HepG2 (cell line): ENCODE data around the gene FGFBP1. TPM values are rescaled to one million over a fixed set of nuclear protein-coding genes. Genes with fewer than 3 reads are reported as not detected.

Experiments
- ATAC-seq: fragments of 200-7000 bp; cut with Tn5 transposase; 3 replicates; pipeline ENCODE4 v1.9.1; 2020; ENCODE audit warnings: mild to moderate bottlenecking, moderate library complexity
- BruUV-seq: library from RNA; stranded (reverse); fragments of 400-500 nt; replicated peaks from 2 replicates; lab custom pipeline; 2021; lab: Mats Ljungman, UMichigan
- CTCF ChIA-PET: fragments of 300-600 bp; formaldehyde crosslinking; extraction: SDS; loops from one replicate; lab custom pipeline; 2021; ENCODE audit warnings: low total read pairs, inconsistent platforms, low intra/inter-chr PET ratio; lab: Yijun Ruan, JAX
- POLR2A ChIA-PET: fragments of 350-600 bp; sonication (Branson Sonifier 250); formaldehyde crosslinking; loops from one replicate; lab custom pipeline; 2020; ENCODE audit warnings: antibody characterized with exemption, inconsistent platforms; lab: Yijun Ruan, JAX
- DNase-seq: peaks from one replicate; pipeline ENCODE4 v3.0.0-alpha.2; 2015; ENCODE audit warnings: low spot score
- FAIRE-seq: peaks from 3 replicates; lab custom pipeline; 2011; peaks lifted over from hg19 to GRCh38; lab: Jason Lieb, UNC
- H2AFZ ChIP-seq: one replicate; pipeline ENCODE4 v1.6.1; 2011; ENCODE audit warnings: low read length, inconsistent platforms
- H3K27ac ChIP-seq: fragments of 300-600 bp; 3 replicates; pipeline ENCODE4 v1.8.0; 2011; ENCODE audit warnings: mixed run types, mild to moderate bottlenecking, mixed read lengths, low read length, inconsistent platforms; ENCODE audit not compliant: insufficient read depth; ENCODE audit errors: extremely low read length
- H3K27me3 ChIP-seq, 2 experiments: fragments of 200-600 bp in 1 of 2; 2 replicates in 1 of 2; 3 replicates in 1 of 2; pipeline versions ENCODE4 v1.6.0 to v1.8.0; 2011; ENCODE audit warnings: low read length in 2 of 2, mild to moderate bottlenecking in 2 of 2, moderate library complexity in 2 of 2, inconsistent platforms in 1 of 2; ENCODE audit not compliant: insufficient read depth in 2 of 2, control insufficient read depth in 1 of 2
- H3K36me3 ChIP-seq, 2 experiments: fragments of 200-600 bp in 1 of 2; replicated peaks in 1 of 2; 2 replicates in 1 of 2; 3 replicates in 1 of 2; pipeline versions ENCODE4 v1.5.1 to v1.8.0; 2011; ENCODE audit warnings: low read length in 2 of 2, inconsistent platforms in 1 of 2; ENCODE audit not compliant: insufficient read depth in 2 of 2, control insufficient read depth in 1 of 2
- H3K4me1 ChIP-seq: 2 replicates; pipeline ENCODE4 v1.5.1; 2012; ENCODE audit warnings: low read length, inconsistent platforms; ENCODE audit not compliant: insufficient read depth
- H3K4me2 ChIP-seq: 2 replicates; pipeline ENCODE4 v1.6.0; 2011; ENCODE audit warnings: low read depth, low read length, inconsistent platforms
- H3K4me3 ChIP-seq, 3 experiments: fragments of 200-600 bp in 1 of 3; sonication (generic), shearing (Covaris generic) in 1 of 3; replicated peaks in 1 of 3; 2 replicates each; pipeline ENCODE4 v1.5.1; 2011 to 2016; ENCODE audit warnings: low read length in 3 of 3, inconsistent platforms in 2 of 3, low read depth in 2 of 3, mild to moderate bottlenecking in 2 of 3, control low read depth in 1 of 3, mixed read lengths in 1 of 3; ENCODE audit not compliant: insufficient read depth in 1 of 3
- H3K79me2 ChIP-seq: one replicate; pipeline ENCODE4 v1.6.1; 2011; ENCODE audit warnings: low read length, inconsistent platforms; ENCODE audit not compliant: insufficient read depth
- H3K9ac ChIP-seq: 2 replicates; pipeline ENCODE4 v1.6.0; 2011; ENCODE audit warnings: mild to moderate bottlenecking, low read depth, low read length, inconsistent platforms; ENCODE audit not compliant: insufficient read depth
- H3K9me3 ChIP-seq: 2 replicates; pipeline ENCODE4 v1.5.1; 2012; ENCODE audit warnings: mild to moderate bottlenecking, low read length
- H4K20me1 ChIP-seq: 2 replicates; pipeline ENCODE4 v1.6.0; 2011; ENCODE audit warnings: inconsistent platforms, mild to moderate bottlenecking, low read length, moderate library complexity; ENCODE audit not compliant: insufficient read depth
- ARNT ChIP-seq: fragments of 450-650 bp; IDR thresholded peaks from 2 replicates; pipeline ENCODE4 v1.6.1; 2017
- CREM ChIP-seq, 2 experiments: sonication (generic) in 1 of 2; formaldehyde crosslinking in 1 of 2; IDR thresholded peaks; 2 replicates each; pipeline versions ENCODE4 v1.4.0 to v1.6.1; 2016 to 2020; ENCODE audit warnings: antibody characterized with exemption in 1 of 2, mild to moderate bottlenecking in 1 of 2, missing genetic modification reagents in 1 of 2
- GATA4 ChIP-seq: sonication (generic); IDR thresholded peaks from 2 replicates; pipeline ENCODE4 v1.6.1; 2016; ENCODE audit warnings: antibody characterized with exemption, low read depth, borderline replicate concordance
- GTF3A ChIP-seq: sonication (generic); formaldehyde crosslinking; conservative IDR thresholded peaks from 2 replicates; pipeline ENCODE4 v1.4.0; 2020; ENCODE audit warnings: mild to moderate bottlenecking, missing genetic modification reagents
- HMG20A ChIP-seq: IDR thresholded peaks from 2 replicates; pipeline ENCODE4 v1.6.1; 2016; ENCODE audit warnings: borderline replicate concordance
- HNF4G ChIP-seq, 2 experiments: sonication (generic) in 1 of 2; formaldehyde crosslinking in 1 of 2; IDR thresholded peaks; 2 replicates each; pipeline versions ENCODE4 v1.4.0 to v1.6.1; 2011 to 2020; ENCODE audit warnings: borderline replicate concordance in 2 of 2, low read depth in 2 of 2, mild to moderate bottlenecking in 2 of 2, low read length in 1 of 2, missing genetic modification reagents in 1 of 2, moderate library complexity in 1 of 2
- MYNN ChIP-seq: sonication (generic); formaldehyde crosslinking; IDR thresholded peaks from 2 replicates; pipeline ENCODE4 v1.4.0; 2020; ENCODE audit warnings: mild to moderate bottlenecking, low read depth, missing genetic modification reagents
- NFE2 ChIP-seq: sonication (generic); formaldehyde crosslinking; IDR thresholded peaks from 2 replicates; pipeline ENCODE4 v1.4.0; 2020; ENCODE audit warnings: missing genetic modification reagents
- NPAS2 ChIP-seq: sonication (generic); formaldehyde crosslinking; IDR thresholded peaks from 2 replicates; pipeline ENCODE4 v1.8.0; 2022; ENCODE audit warnings: mild to moderate bottlenecking, missing genetic modification reagents, borderline replicate concordance
- RFX3 ChIP-seq: IDR thresholded peaks from 2 replicates; pipeline ENCODE4 v1.6.1; 2016; ENCODE audit warnings: missing biosample characterization, missing genetic modification reagents
- SOX6 ChIP-seq, 2 experiments: fragments of 450-650 bp in 1 of 2; sonication (generic) in 1 of 2; formaldehyde crosslinking in 1 of 2; IDR thresholded peaks; 2 replicates each; pipeline versions ENCODE4 v1.4.0 to v1.6.1; 2017 to 2020; ENCODE audit warnings: antibody characterized with exemption in 1 of 2, mild to moderate bottlenecking in 1 of 2, missing genetic modification reagents in 1 of 2
- SP4 ChIP-seq: sonication (generic); formaldehyde crosslinking; IDR thresholded peaks from 2 replicates; pipeline ENCODE4 v1.8.1; 2023; ENCODE audit warnings: mild to moderate bottlenecking, missing genetic modification reagents
- ZBTB7A ChIP-seq: sonication (generic); formaldehyde crosslinking; IDR thresholded peaks from 2 replicates; pipeline ENCODE4 v1.8.0; 2022; ENCODE audit warnings: mild to moderate bottlenecking, missing genetic modification reagents
- ZNF558 ChIP-seq: sonication (generic); formaldehyde crosslinking; IDR thresholded peaks from 2 replicates; pipeline ENCODE4 v1.9.0; 2022; ENCODE audit warnings: mild to moderate bottlenecking, missing genetic modification reagents, borderline replicate concordance
- WGBS: methylation state at CpG from one replicate; pipeline ENCODE4 v1.1.6; 2017; ENCODE audit warnings: low lambda C conversion rate; 5-methylcytosine and 5-hydroxymethylcytosine counted together
- in situ Hi-C: cut with HindIII; loops from 2 replicates; pipeline ENCODE4 v1.10.0; 2017; ENCODE audit warnings: low pct_unique_long_range_greater_than_20kb; ENCODE audit not compliant: extremely low pct_ligation_motif_present
- intact Hi-C: fragments of 100-400 bp; cut with micrococcal nuclease; formaldehyde crosslinking; loops from one replicate; pipeline ENCODE4 v1.10.0; 2022; ENCODE audit not compliant: unreplicated experiment
- polyA plus RNA-seq, 8 experiments: library from polyadenylated mRNA; depleted of rRNA in 3 of 8; stranded (reverse) in 7 of 8; unstranded in 1 of 8; fragments of >200 nt; fragmentation: Illumina TruSeq in 4 of 8; extraction: Trizol in 4 of 8; gene quantifications; 2 replicates each; pipeline versions ENCODE4 v1.2.1 to v1.2.3, GENCODE V29; 2011 to 2016; ENCODE audit warnings: low read depth in 4 of 8, missing spikeins in 1 of 8, mixed read lengths in 1 of 8; ENCODE audit not compliant: insufficient read depth in 1 of 8
- total RNA-seq, 5 experiments: library from RNA; depleted of rRNA; stranded (reverse); fragments of >200 nt; fragmentation: Illumina TruSeq; extraction: Trizol; gene quantifications; 2 replicates each; pipeline ENCODE4 v1.2.3, GENCODE V29; 2016; ENCODE audit warnings: low read depth in 1 of 5
- TF ChIP-seq, protein P1 (sequence below): sonication (generic); formaldehyde crosslinking; IDR thresholded peaks from 2 replicates; pipeline ENCODE4 v1.8.0; 2022; ENCODE audit warnings: missing genetic modification reagents, mild to moderate bottlenecking, borderline replicate concordance
- TF ChIP-seq, protein P2 (sequence below): sonication (generic); formaldehyde crosslinking; IDR thresholded peaks from 2 replicates; pipeline ENCODE4 v1.8.0; 2022; ENCODE audit warnings: mild to moderate bottlenecking, missing genetic modification reagents, borderline replicate concordance
- TF ChIP-seq, protein P3 (sequence below): sonication (generic); formaldehyde crosslinking; IDR thresholded peaks from 2 replicates; pipeline ENCODE4 v1.8.1; 2023; ENCODE audit warnings: mild to moderate bottlenecking, missing genetic modification reagents, borderline replicate concordance

Gene FGFBP1
- total and polyA plus RNA-seq, 2 of the 13 experiments (the other 11 are each of a cell fraction or from before 2014, with no cell fraction given), result not detected

DNA sequence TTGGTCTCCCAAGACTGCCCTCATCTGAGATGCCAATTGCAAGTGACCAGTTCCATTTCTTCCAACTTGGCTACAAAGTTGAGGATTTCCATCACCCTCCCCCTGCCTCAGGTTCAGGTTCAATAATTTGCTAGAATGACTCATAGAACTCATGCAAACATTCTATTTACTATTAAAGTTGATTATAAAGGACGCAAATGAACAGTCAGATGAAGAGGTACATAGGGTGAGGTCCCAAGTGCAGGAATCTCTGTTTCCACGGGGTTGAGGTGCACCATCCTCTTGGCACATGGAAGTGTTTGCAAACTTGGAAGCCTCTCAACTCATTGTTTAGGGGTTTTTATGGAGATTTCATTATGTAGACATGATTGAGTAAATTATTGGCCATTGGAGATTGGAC, 41.0 kb downstream of the FGFBP1 start:
- Histone ChIP-seq H3K4me2 (no peak overlapping the region), H3K9ac (no peak overlapping the region), H3K27me3 (no peaks in the 10 kb centered on the region), H3K9me3 (no peaks in the 10 kb centered on the region), H3K4me3 (no peak overlapping the region), H3K4me1 (no peaks in the 10 kb centered on the region), H2AFZ (no peak overlapping the region), H3K36me3 (no peaks in the 10 kb centered on the region), H3K79me2 (no peaks in the 10 kb centered on the region), H3K27ac (no peak overlapping the region), H4K20me1 (no peaks in the 10 kb centered on the region)
- TF ChIP-seq SOX6 (IDR thresholded peaks at IDR 0.05) (no peak), SOX6 (CRISPR knock-in tag; IDR thresholded peaks at IDR 0.05) (no peak), ZBTB7A (CRISPR knock-in tag) (no peak), HMG20A (CRISPR knock-in tag) (no peak), SP4 (CRISPR knock-in tag) (no peak), NFE2 (CRISPR knock-in tag) (no peak), GATA4 (no peak), HNF4G (IDR thresholded peaks at IDR 0.05; ENCODE audit: borderline replicate concordance, low read depth, low read length) (no peak), HNF4G (CRISPR knock-in tag; IDR thresholded peaks at IDR 0.05; ENCODE audit: borderline replicate concordance, low read depth) (no peak), NPAS2 (CRISPR knock-in tag) (no peak), GTF3A (CRISPR knock-in tag) (no peak), CREM (IDR thresholded peaks at IDR 0.05) (no peak), CREM (CRISPR knock-in tag; IDR thresholded peaks at IDR 0.05) (no peak), MYNN (no peak), ARNT (no peak), RFX3 (no peak), ZNF558 (CRISPR knock-in tag) (no peak)
- TF ChIP-seq, protein P1, sequence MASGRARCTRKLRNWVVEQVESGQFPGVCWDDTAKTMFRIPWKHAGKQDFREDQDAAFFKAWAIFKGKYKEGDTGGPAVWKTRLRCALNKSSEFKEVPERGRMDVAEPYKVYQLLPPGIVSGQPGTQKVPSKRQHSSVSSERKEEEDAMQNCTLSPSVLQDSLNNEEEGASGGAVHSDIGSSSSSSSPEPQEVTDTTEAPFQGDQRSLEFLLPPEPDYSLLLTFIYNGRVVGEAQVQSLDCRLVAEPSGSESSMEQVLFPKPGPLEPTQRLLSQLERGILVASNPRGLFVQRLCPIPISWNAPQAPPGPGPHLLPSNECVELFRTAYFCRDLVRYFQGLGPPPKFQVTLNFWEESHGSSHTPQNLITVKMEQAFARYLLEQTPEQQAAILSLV (CRISPR knock-in tag), result no peak
- TF ChIP-seq, protein P2, sequence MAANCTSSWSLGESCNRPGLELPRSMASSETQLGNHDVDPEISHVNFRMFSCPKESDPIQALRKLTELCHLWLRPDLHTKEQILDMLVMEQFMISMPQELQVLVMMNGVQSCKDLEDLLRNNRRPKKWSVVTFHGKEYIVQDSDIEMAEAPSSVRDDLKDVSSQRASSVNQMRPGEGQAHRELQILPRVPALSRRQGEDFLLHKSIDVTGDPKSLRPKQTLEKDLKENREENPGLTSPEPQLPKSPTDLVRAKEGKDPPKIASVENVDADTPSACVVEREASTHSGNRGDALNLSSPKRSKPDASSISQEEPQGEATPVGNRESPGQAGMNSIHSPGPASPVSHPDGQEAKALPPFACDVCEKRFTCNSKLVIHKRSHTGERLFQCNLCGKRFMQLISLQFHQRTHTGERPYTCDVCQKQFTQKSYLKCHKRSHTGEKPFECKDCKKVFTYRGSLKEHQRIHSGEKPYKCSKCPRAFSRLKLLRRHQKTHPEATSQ, result no peak
- TF ChIP-seq, protein P3, sequence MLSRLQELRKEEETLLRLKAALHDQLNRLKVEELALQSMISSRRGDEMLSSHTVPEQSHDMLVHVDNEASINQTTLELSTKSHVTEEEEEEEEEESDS (CRISPR knock-in tag), result no peak
- ChIA-PET POLR2A (no interaction called here), CTCF (no interaction called here)
- no peak for ATAC-seq
- no peak for FAIRE-seq
- intact Hi-C loops (no loop called here), in situ Hi-C loops (no loop called here)
- no peak for DNase-seq
- WGBS, result 12% methylated on average over 2 of the region's 2 CpGs
- BruUV-seq, result no TSS peak
